WERI-Rb-1 (cell line): Measurements from ENCODE around the gene TSPEAR.

Experiments used
- DNase-seq: peaks from one replicate; pipeline ENCODE4 v3.0.0-alpha.2; 2020
- H3K27ac ChIP-seq: fragments of 250-450 bp; sonication (Bioruptor Pico); 2 replicates; pipeline ENCODE4 v1.5.1; 2020; ENCODE audit warnings: mild to moderate bottlenecking, moderate library complexity
- H3K27me3 ChIP-seq: fragments of 250-450 bp; sonication (Bioruptor Pico); 2 replicates; pipeline ENCODE4 v1.5.1; 2021; ENCODE audit warnings: mild to moderate bottlenecking, low read depth, moderate library complexity; ENCODE audit not compliant: insufficient read depth, severe bottlenecking
- H3K36me3 ChIP-seq: fragments of 250-450 bp; sonication (Bioruptor Pico); 2 replicates; pipeline ENCODE4 v1.5.1; 2020; ENCODE audit warnings: mild to moderate bottlenecking, moderate library complexity
- H3K4me3 ChIP-seq: 2 replicates; pipeline ENCODE4 v1.5.1; 2011; ENCODE audit warnings: low read depth, mild to moderate bottlenecking, control low read depth, low read length
- H3K9me3 ChIP-seq: fragments of 250-450 bp; sonication (Bioruptor Pico); 2 replicates; pipeline ENCODE4 v1.5.1; 2021; ENCODE audit warnings: mild to moderate bottlenecking, moderate library complexity; ENCODE audit not compliant: severe bottlenecking
- TF ChIP-seq, protein P1 (sequence below): IDR thresholded peaks from 2 replicates; pipeline ENCODE4 v1.5.1; 2011; ENCODE audit warnings: low read depth, mild to moderate bottlenecking, control low read depth, inconsistent platforms, low read length

TSPEAR gene

DNA sequence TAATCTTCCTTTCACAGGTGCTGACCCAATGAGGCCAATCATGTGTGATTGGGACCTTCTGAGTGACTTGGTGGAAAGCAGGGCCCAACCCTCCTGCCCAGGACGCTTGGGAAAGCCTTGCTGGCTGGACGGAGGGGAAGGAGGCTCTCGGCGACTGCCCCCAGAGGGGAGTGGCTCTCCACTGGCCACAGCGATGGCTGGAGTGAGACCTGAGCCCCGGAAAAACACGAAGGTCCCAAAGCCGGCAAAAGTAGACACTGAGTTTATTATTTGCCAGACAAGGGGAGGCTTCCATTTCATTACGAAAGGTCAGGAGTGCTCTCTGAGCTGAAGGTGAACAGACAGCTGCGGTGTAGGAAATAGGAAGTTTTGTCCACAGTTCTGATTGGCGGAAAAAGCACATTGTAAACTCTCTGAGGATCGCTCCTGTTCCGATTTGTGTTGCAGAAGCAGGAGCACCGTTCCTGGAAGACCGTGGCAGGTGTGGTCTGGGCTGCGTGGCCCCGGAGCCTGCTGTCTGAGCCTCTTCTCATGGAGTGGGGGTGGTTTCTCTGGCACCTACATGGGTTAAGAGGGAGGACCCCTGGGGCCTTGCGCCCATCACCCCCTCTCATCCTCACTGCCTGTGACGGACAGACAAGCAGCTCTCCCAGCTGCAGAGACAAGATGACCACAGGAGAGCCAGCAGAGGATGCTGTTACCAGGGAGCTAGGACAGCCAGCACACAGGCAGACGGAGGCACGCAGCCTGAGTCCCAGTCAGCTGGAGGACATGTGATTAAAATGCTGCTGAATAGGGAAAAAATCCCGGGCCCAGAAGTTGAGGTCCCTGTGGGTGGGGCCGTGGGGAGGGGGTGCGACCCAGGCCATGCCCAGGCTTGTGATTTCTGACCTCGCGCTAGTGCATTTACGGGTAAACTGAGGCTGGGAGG lies 212.8 kb downstream of the TSPEAR start:
- H3K36me3 ChIP-seq = no peaks in the 10 kb centered on the region
- no peak overlapping the region for H3K27ac ChIP-seq
- TF ChIP-seq, protein P1, sequence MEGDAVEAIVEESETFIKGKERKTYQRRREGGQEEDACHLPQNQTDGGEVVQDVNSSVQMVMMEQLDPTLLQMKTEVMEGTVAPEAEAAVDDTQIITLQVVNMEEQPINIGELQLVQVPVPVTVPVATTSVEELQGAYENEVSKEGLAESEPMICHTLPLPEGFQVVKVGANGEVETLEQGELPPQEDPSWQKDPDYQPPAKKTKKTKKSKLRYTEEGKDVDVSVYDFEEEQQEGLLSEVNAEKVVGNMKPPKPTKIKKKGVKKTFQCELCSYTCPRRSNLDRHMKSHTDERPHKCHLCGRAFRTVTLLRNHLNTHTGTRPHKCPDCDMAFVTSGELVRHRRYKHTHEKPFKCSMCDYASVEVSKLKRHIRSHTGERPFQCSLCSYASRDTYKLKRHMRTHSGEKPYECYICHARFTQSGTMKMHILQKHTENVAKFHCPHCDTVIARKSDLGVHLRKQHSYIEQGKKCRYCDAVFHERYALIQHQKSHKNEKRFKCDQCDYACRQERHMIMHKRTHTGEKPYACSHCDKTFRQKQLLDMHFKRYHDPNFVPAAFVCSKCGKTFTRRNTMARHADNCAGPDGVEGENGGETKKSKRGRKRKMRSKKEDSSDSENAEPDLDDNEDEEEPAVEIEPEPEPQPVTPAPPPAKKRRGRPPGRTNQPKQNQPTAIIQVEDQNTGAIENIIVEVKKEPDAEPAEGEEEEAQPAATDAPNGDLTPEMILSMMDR = no peak
- DNase-seq = no peak
- peaks cover 3% of the 10 kb centered on the region for H3K9me3 ChIP-seq
- no peaks in the 10 kb centered on the region for H3K27me3 ChIP-seq
- no peak overlapping the region for H3K4me3 ChIP-seq

DNA sequence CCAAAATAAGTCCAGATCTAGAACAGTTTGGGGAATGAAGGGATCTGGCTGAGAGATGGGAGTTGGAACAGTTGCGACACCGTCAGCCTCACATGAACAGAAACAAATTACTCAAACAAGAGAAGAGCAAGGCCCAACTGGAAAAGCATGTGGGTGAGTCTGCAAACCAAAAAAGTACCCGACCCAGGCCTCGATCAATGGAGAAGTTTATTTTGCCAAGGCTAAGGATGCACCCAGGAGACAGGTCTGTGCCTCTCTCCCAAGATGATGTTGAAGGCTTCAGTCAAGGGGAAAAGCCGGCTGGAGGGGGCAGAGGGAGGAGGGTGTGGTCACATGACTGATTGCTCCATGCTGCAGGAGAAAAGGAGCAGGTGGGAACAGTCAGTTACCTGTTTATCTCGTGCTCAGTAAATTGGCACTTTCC lies 213.7 kb downstream of the TSPEAR start:
- H3K36me3 ChIP-seq = no peaks in the 10 kb centered on the region
- peaks cover 12% of the 10 kb centered on the region for H3K9me3 ChIP-seq
- peak; percentile 45 for DNase-seq
- TF ChIP-seq, protein P1 = no peak
- H3K27ac ChIP-seq = no peak overlapping the region
- H3K27me3 ChIP-seq = no peaks in the 10 kb centered on the region
- H3K4me3 ChIP-seq = no peak overlapping the region

DNA sequence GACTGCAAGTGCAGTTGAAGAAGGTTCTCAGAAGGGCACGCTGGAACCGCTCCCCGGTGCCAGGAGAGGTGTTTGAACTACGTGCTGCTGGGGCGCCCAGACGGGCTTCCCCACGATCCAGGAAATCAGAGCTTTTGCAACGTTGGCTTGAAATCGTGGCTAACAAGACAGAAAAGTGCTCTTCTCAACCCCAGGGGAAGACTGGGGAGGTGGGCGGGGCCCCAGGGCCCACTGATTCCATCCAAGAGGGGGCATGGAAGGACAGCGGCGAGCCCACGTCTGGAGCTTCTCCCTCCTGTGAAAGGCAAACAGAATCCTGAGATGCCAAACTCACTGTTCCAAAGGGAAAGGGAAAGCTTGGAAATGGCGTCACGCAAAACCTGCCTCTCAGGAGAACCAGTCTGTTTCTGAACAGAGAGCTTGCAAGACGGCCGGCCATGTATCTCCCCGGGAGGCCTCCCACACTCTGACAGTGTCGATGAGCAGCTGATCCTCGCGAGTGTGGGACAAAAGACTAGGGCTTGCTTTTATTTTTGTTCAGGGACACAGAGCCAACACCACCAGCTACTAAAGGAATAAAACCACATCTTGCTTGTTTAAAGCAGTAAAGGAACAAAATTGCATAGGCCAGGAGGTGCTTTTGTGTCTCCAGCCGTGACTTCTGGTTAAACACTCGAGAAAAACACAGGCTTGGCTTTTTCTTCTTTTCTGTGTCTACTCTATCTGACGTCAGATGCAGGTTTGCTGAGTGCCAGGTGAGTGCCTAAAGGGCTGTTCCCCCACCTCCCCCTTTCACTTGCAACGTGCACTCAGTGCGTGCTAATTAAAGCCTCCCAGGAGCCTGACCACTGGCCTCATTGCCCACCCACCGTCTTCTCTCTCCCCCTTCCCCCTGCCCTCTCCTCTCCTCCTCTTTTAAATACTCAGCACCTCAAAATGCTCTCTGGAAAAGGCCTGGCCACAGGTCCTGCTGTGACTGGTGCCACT lies 214.5 kb downstream of the TSPEAR start:
- H3K27ac ChIP-seq = no peak overlapping the region
- H3K36me3 ChIP-seq = no peaks in the 10 kb centered on the region
- DNase-seq = no peak
- H3K9me3 ChIP-seq = peaks cover 20% of the 10 kb centered on the region
- TF ChIP-seq, protein P1 = no peak
- no peaks in the 10 kb centered on the region for H3K27me3 ChIP-seq
- no peak overlapping the region for H3K4me3 ChIP-seq

GRCh38 chr21:44495611-44496563 lies 215.5 kb downstream of the TSPEAR start:
- no peaks in the 10 kb centered on the region for H3K27me3 ChIP-seq
- H3K4me3 ChIP-seq = no peak overlapping the region
- H3K9me3 ChIP-seq = peaks cover 25% of the 10 kb centered on the region
- no peak overlapping the region for H3K27ac ChIP-seq
- H3K36me3 ChIP-seq = no peaks in the 10 kb centered on the region
- no peak for DNase-seq
- TF ChIP-seq, protein P1 = no peak

DNA sequence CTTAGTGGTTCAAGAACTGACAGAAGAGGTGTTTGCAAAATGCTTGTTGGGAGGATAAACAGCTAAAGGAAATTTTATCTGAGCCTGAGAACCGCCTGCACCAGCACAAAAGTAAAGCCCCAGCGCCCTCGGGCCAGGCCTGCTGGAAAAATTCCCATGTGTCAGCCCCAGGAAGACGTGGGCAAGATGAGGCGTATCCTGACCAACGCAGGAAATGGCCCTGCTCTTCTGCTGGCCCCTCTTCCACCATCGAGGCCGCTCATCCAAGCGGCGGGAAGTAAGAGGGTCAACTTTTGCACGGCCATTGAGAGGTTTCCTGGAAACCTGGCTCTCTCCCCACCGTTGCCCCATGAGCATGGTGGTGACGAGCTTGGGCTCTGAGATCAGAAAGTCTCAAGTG lies 216.4 kb downstream of the TSPEAR start:
- DNase-seq = no peak
- Histone ChIP-seq H3K36me3 (no peaks in the 10 kb centered on the region), H3K4me3 (no peak overlapping the region), H3K9me3 (peaks cover 25% of the 10 kb centered on the region), H3K27ac (no peak overlapping the region), H3K27me3 (no peaks in the 10 kb centered on the region)
- TF ChIP-seq, protein P1 = no peak
